K562 (cell line): Measurements from ENCODE around the gene SEZ6L. TPM values are rescaled to one million over a fixed set of nuclear protein-coding genes. Genes with fewer than 3 reads are reported as not detected.

Experiments used
- BRF1 ChIP-seq: IDR thresholded peaks from 3 replicates; pipeline ENCODE4 v1.6.1; 2011; ENCODE audit warnings: borderline replicate concordance, mild to moderate bottlenecking; ENCODE audit not compliant: insufficient read length; ENCODE audit errors: extremely low read depth
- CBX5 ChIP-seq: IDR thresholded peaks from 2 replicates; pipeline ENCODE4 v1.6.1; 2014; ENCODE audit warnings: low read depth, borderline replicate concordance
- ELF2 ChIP-seq: fragments of 250-450 bp; sonication (Bioruptor Pico); IDR thresholded peaks from 2 replicates; pipeline ENCODE4 v1.5.0; 2021; ENCODE audit warnings: mild to moderate bottlenecking
- ERF ChIP-seq: fragments of 450-650 bp; formaldehyde crosslinking; IDR thresholded peaks from 2 replicates; pipeline ENCODE4 v1.4.0; 2020; ENCODE audit warnings: mild to moderate bottlenecking, mixed read lengths
- HDAC3 ChIP-seq: fragments of 450-650 bp; IDR thresholded peaks from 2 replicates; pipeline ENCODE4 v1.6.1; 2018; ENCODE audit warnings: borderline replicate concordance, mild to moderate bottlenecking, moderate library complexity; ENCODE audit not compliant: partially characterized antibody
- HINFP ChIP-seq: fragments of 450-650 bp; conservative IDR thresholded peaks from 2 replicates; pipeline ENCODE4 v1.6.1; 2016; ENCODE audit warnings: missing genetic modification characterization, low read depth, mild to moderate bottlenecking, control low read depth, missing compliant biosample characterization
- HSF4 ChIP-seq: fragments of 250-450 bp; sonication (Bioruptor Pico); IDR thresholded peaks from 2 replicates; pipeline ENCODE4 v2.1.2; 2022; ENCODE audit warnings: mild to moderate bottlenecking, moderate library complexity, borderline replicate concordance
- L3MBTL2 ChIP-seq: fragments of 450-650 bp; IDR thresholded peaks from 2 replicates; pipeline ENCODE4 v1.6.1; 2016; ENCODE audit warnings: mild to moderate bottlenecking, moderate library complexity
- NCOA6 ChIP-seq: fragments of 450-650 bp; IDR thresholded peaks from 2 replicates; pipeline ENCODE4 v1.6.1; 2017; ENCODE audit warnings: mild to moderate bottlenecking
- NFATC3 ChIP-seq: fragments of 450-650 bp; IDR thresholded peaks from 2 replicates; pipeline ENCODE4 v1.6.1; 2017; ENCODE audit warnings: mild to moderate bottlenecking
- RERE ChIP-seq: sonication (generic); formaldehyde crosslinking; IDR thresholded peaks from 2 replicates; pipeline ENCODE4 v1.8.0; 2023; ENCODE audit warnings: missing genetic modification reagents, mild to moderate bottlenecking, borderline replicate concordance
- SMC3 ChIP-seq: conservative IDR thresholded peaks from 2 replicates; pipeline ENCODE4 v1.6.1; 2011; ENCODE audit warnings: low read depth, low read length, improper control_type of control experiment; ENCODE audit not compliant: insufficient read depth
- ZBTB7A ChIP-seq: IDR thresholded peaks from 2 replicates; pipeline ENCODE4 v1.6.1; 2011; ENCODE audit warnings: low read depth, mild to moderate bottlenecking, low read length, moderate library complexity, borderline replicate concordance; ENCODE audit not compliant: control insufficient read depth
- ZNF699 ChIP-seq: fragments of 250-450 bp; sonication (Bioruptor Pico); IDR thresholded peaks from 2 replicates; pipeline ENCODE4 v1.8.0; 2021; ENCODE audit warnings: mild to moderate bottlenecking, moderate library complexity; ENCODE audit not compliant: insufficient replicate concordance
- ZNF79 ChIP-seq: fragments of 250-450 bp; sonication (Bioruptor Pico); IDR thresholded peaks from 2 replicates; pipeline ENCODE4 v1.4.0; 2020; ENCODE audit warnings: low read depth, mild to moderate bottlenecking, moderate library complexity
- polyA plus RNA-seq, 8 experiments: library from polyadenylated mRNA; depleted of rRNA in 4 of 8; stranded (reverse) in 5 of 8; unstranded in 3 of 8; fragments of >200 nt; fragmentation: Nextera tagmentation in 2 of 8; fragmentation: Illumina TruSeq in 1 of 8; extraction: Ambion mirVana in 2 of 8; extraction: Trizol in 1 of 8; gene quantifications; 2 replicates each; pipeline versions ENCODE4 v1.2.1 to v1.2.3, GENCODE V29; 2011 to 2014; ENCODE audit warnings: inconsistent platforms in 1 of 8, missing spikeins in 1 of 8
- total RNA-seq, 7 experiments: library from RNA; depleted of rRNA in 6 of 7; stranded (reverse); fragments of >200 nt in 6 of 7; fragmentation: Illumina TruSeq in 2 of 7; extraction: Trizol in 2 of 7; gene quantifications; 2 replicates each; pipeline versions ENCODE4 v1.2.1 to v1.2.3, GENCODE V29; 2011 to 2021; ENCODE audit warnings: low replicate concordance in 1 of 7

The SEZ6L gene
- total and polyA plus RNA-seq, 9 of the 15 experiments (the other 6 are each of a cell fraction or from before 2014, with no cell fraction given), result not detected

- TF ChIP-seq RERE (CRISPR knock-in tag), result no peak
- TF ChIP-seq NFATC3, result no peak
- TF ChIP-seq HINFP, result no peak
- peak; percentile 26; the same call in 1 of the 2 replicates for TF ChIP-seq ZBTB7A
- TF ChIP-seq NCOA6, result no peak
- TF ChIP-seq HSF4 (CRISPR knock-in tag), result no peak
- TF ChIP-seq ELF2 (CRISPR knock-in tag), result no peak
- TF ChIP-seq HDAC3, result no peak
- no peak for TF ChIP-seq L3MBTL2
- no peak for TF ChIP-seq ERF (CRISPR knock-in tag)
- TF ChIP-seq ZNF79 (CRISPR knock-in tag), result no peak
- peak; percentile 33; the same call in 1 of the 2 replicates for TF ChIP-seq SMC3
- no peak for TF ChIP-seq BRF1
- TF ChIP-seq CBX5, result no peak
- TF ChIP-seq ZNF699 (CRISPR knock-in tag), result no peak
These were observed 191.1 kb downstream of the SEZ6L start (continued) for GRCh38 chr22:26360169-26360885.
